Pulmonary artery endothelial cell (primary cell): Measurements from ENCODE around the gene ARHGAP4. TPM values are rescaled to one million over a fixed set of nuclear protein-coding genes. Genes with fewer than 3 reads are reported as not detected.

Experiments
- DNase-seq: peaks from one replicate; pipeline ENCODE4 v3.0.0-alpha.2; 2011; ENCODE audit warnings: low read depth, low spot score
- total RNA-seq: library from RNA; depleted of rRNA; stranded (reverse); fragments of >200 nt; gene quantifications from 2 replicates; pipeline ENCODE4 v1.2.3, GENCODE V29; 2014

Gene ARHGAP4
- total RNA-seq, 1 donor from 2014 or later = 26.5 TPM

DNA sequence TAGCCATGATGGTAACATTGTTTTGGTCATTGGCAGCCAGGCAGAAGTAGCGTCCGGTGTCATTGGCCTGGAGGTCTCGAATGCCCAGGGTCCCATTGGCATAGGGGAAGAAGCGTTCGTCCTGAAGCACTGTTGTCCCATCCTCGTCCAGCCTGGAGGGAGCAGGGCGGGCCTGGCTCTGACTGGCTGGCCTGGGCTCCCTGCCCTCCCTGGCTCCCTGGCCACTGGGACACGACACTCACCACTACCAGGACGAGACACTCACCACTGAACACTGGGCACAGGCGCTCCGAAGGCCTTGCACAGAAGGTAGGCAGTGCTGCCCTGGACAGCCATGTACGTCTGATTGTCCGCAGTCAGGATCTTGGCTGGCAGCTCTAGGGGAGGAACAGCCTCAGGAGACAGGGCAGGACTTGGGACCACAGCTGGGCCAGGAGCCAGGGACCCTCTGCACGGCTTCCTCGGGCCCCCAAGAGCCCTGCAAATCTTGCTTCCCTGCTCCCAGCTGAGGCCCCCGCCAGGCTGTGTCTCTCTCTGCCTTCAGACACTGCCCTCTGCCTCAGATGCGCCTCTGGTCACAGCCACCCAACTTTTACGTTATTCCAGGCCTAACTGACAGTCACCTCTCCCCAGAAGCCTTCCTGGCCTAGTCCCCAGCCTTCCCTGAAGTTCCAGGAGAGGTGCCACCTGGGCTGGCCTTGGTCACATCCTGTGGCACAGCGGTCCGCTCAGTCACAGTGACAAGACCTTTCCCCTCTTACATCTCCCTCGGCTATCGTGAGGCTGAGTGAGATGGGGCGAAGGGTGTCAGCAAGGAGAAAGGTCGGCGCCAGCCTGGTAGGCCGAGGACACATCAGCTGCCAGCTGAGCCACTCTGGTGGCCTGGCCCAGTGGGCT lies 57.2 kb downstream of the ARHGAP4 start:
- DNase-seq = no peak

DNA sequence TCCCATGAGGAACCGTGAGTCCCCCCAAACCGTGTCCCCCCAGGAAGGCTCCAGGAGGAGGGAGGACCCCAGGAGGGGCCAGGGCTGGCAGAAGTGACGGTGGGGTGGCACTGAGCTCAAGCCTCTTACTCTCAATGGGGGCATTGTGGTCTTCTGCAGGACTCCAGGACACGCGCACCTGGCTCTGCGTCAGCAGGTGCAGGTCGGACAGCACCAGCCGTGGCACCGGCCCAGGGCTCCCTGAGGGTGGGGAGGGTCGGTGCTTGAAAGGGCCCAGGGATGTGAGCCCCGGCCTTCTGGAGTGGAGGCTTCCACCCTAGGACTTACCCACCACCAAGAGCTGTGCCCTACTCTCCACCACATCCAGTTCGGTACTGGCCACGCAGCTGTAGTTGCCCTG lies 58.4 kb downstream of the ARHGAP4 start:
- no peak for DNase-seq

DNA sequence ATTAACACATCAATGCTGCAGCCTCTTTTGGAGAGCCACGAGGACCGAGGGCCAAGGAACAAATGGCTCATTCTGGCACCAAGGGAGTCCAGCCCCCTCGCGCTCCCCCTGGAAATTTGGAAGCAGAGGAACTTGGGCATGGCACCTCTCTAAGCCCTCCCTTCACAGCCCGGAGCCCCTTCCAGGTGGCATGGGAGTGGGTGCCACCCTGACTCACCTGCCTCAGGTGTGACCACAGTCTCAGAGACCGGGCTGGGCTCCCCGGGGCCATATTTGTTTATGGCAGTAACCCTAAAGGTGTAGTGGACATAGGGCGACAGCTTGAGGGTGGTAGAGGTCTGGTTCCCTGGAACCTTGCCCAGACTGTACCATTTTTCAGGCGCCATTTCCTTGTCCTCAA lies 58.9 kb downstream of the ARHGAP4 start:
- no peak for DNase-seq

- no peak for DNase-seq
Measured at GRCh38 chrX:153866302-153867019, 59.6 kb downstream of the ARHGAP4 start.

DNA sequence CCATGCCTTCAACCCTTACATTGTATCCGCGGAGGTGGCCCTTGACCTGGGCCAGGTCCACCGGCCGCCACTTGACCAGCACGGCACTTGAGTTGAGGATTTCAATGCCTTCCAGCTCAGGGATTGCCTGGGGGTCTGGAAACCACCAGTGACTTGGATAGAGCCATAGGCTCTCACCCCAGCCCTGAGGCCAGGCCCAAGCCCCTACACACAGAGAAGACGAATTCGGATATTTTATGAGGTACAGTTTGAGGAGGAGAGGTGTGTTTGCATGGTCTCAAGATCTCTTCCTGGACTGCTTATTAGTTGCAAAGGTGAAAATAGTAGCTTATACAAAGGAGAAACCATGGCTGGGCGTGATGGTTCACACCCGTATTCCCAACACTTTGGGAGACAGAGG lies 60.4 kb downstream of the ARHGAP4 start:
- no peak for DNase-seq

DNA sequence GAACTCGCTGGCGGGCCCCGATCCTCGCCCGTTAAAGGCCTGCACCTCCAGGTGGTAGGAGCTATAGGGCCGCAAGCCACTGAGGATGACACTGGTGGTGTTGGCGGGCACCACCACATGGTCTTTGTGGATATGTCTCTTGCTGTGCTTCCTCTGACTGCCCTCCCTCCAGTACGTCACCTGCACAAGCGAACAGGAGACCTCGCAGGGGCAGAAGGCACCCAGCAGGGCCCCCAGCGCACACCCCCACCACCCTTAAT lies 60.8 kb downstream of the ARHGAP4 start:
- DNase-seq = no peak

DNA sequence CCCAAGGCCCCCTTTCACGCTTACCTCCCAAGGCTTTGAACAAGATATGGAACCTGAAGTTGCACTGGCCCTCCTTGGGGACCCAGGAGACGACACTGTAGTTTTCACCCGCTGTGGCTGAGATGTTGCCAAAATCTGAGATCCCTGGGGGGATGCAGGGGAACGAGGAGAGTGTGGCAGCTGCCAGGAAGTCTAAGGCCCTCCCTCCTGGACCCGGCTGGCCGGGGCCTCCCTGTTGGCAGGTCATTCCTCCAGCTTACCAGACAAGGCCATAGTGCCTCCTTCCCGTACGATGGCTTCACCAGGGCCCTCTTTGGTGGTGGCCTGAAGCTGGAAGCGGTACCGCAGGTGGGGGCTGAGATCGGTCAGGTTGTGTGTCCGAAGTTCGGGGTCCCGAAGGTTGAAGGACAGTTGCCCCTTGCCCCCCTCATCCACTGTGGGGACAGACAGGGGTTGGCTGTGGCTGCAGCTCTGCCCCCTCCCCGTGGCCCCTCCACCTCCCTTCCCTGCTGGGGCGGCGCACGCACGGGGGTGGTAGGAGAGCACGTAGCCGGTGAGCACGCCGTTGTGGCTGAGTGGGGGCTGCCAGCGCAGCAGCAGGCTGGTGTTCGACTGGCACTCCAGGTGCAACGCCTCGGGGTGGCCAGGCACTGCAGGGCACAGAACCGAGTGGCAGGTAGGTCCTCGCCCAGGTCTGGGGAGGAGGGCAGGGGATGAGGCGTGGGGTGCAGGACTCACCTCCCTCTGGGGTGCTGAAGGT lies 61.3 kb downstream of the ARHGAP4 start:
- no peak for DNase-seq

GRCh38 chrX:153864101-153864500 lies 62.0 kb downstream of the ARHGAP4 start:
- DNase-seq = no peak

GRCh38 chrX:153863251-153863991 lies 62.6 kb downstream of the ARHGAP4 start:
- DNase-seq = no peak

DNA sequence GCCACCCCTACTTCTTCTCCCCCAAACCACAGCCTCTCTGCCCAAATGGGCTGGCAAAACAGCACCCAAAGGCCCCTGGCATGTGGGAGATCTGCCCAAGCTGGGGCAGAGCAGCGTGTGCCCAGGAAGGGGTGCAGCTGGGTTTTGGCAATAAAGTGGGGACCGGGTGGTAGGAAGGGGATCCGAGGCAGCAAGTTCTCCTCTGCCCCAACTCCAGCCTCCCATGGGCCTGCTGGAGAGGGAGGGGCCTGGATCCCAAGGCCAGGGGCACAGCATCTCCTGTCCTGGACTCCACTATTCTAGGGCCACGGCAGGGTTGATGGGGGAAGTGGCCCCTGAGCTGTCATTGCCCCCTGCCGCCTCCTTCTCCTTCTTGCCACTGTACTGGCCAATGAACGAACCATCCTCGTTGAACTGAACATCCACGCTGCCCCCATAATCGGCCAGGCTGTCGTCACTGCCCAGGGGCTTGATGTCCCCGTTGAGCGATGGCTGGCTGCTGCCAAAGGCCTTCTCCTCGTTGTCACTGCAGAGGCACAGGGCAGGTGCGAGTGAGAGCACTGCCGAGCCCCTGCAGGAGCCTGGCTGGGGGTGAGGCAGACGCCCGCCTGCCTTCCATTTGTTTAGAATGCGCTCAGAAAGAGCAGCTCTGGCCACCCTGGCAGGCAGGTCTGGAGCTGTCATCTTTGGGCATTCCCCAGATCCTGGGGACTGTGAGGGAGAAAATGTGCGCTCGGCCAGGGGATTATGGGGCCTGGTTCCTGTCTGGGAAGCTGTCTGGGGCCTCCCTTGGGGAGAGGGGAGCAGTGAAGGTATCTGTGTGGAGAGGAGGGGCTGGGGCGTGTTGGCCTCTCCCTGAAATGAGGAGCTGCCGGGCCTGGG lies 63.5 kb downstream of the ARHGAP4 start:
- DNase-seq = no peak

DNA sequence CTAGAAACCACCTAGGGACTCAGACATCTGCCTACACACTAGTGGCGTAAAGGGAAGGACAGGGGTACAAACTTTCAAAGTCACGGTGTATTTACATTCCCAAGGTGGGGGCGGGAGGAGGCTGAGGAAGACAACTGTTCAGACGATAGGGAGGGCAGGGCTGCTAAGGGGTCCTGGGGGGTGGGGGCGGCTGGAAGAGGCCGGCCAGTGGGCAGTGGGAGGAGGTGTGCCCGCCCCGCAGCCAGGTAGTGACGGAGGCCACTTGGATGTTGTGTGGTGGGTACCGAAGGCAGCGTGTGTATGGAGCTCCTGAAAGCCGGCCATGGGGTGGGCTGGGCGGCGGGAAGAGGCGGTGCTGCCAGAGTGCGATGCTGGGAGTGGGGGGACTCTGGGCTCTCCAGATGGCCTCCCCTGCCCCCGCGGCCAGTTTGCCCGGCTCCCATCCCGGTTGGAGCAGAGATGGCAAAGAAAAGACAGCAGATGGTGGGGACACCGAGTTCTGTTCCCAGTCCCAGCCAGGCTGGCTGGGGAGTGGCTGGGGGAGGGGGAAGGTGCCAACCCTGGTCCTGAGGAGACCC lies 64.2 kb downstream of the ARHGAP4 start:
- DNase-seq = no peak

GRCh38 chrX:153861151-153861550 lies 64.9 kb downstream of the ARHGAP4 start:
- DNase-seq = no peak

Other genes with a start within 250 kb of the ARHGAP4 start
- gene SLC6A8, start 238.3 kb downstream of the ARHGAP4 start, total RNA-seq = 8.6 and 15.9 TPM in 2 replicates
- gene BCAP31, start 201.9 kb downstream of the ARHGAP4 start, total RNA-seq = 304 and 323 TPM in 2 replicates
- gene ABCD1, start 201.4 kb downstream of the ARHGAP4 start, total RNA-seq = 9.5 and 9.6 TPM in 2 replicates
- 3.9 and 5.5 TPM in 2 replicates for gene PLXNB3, start 162.0 kb downstream of the ARHGAP4 start, total RNA-seq
- under 0.01 and 0.07 TPM in 2 replicates for gene SRPK3, start 145.2 kb downstream of the ARHGAP4 start, total RNA-seq
- gene IDH3G, start 131.9 kb downstream of the ARHGAP4 start, total RNA-seq = 41.1 and 58.8 TPM in 2 replicates
- gene SSR4, start 131.6 kb downstream of the ARHGAP4 start, total RNA-seq = 86.6 and 152 TPM in 2 replicates
- 0.20 and 0.25 TPM in 2 replicates for gene PDZD4, start 95.7 kb downstream of the ARHGAP4 start, total RNA-seq
- gene L1CAM, start 40.1 kb downstream of the ARHGAP4 start, total RNA-seq = 0.11 and 0.13 TPM in 2 replicates
- 0.07 TPM in 1 of 2 replicates, not detected in the other for gene AVPR2, start 21.6 kb downstream of the ARHGAP4 start, total RNA-seq
- gene NAA10, start 8.8 kb upstream of the ARHGAP4 start, total RNA-seq = 97.3 and 113 TPM in 2 replicates
- 4.9 and 8.5 TPM in 2 replicates for gene RENBP, start 18.4 kb upstream of the ARHGAP4 start, total RNA-seq
- 14.8 and 22.9 TPM in 2 replicates for gene HCFC1, start 45.6 kb upstream of the ARHGAP4 start, total RNA-seq
- gene TMEM187, start 46.5 kb upstream of the ARHGAP4 start, total RNA-seq = 2.9 and 5.3 TPM in 2 replicates
- 93.2 and 98.0 TPM in 2 replicates for gene IRAK1, start 93.6 kb upstream of the ARHGAP4 start, total RNA-seq
- 20.4 and 21.6 TPM in 2 replicates for gene MECP2, start 171.5 kb upstream of the ARHGAP4 start, total RNA-seq
- not detected in 2 replicates for gene OPN1LW, start 218.0 kb upstream of the ARHGAP4 start, total RNA-seq